HepG2 (cell line): ENCODE measurements around the gene PDLIM7. TPM values are rescaled to one million over a fixed set of nuclear protein-coding genes. Genes with fewer than 3 reads are reported as not detected.

Source experiments
- CEBPG ChIP-seq: IDR thresholded peaks from 2 replicates; pipeline ENCODE4 v1.6.1; 2016
- GLI4 ChIP-seq: sonication (generic); formaldehyde crosslinking; IDR thresholded peaks from 2 replicates; pipeline ENCODE4 v1.5.1; 2020; ENCODE audit warnings: missing genetic modification reagents, mild to moderate bottlenecking, moderate library complexity, borderline replicate concordance
- HOXA3 ChIP-seq: sonication (generic); formaldehyde crosslinking; IDR thresholded peaks from 2 replicates; pipeline ENCODE4 v1.5.0; 2020; ENCODE audit warnings: missing genetic modification reagents
- SAP130 ChIP-seq: IDR thresholded peaks from 2 replicates; pipeline ENCODE4 v1.6.1; 2016; ENCODE audit warnings: low read depth
- SATB2 ChIP-seq: sonication (generic); formaldehyde crosslinking; IDR thresholded peaks from 2 replicates; pipeline ENCODE4 v1.5.0; 2020; ENCODE audit warnings: missing genetic modification reagents
- SIX4 ChIP-seq: sonication (generic); formaldehyde crosslinking; IDR thresholded peaks from 2 replicates; pipeline ENCODE4 v1.4.0; 2020; ENCODE audit warnings: missing genetic modification reagents
- XBP1 ChIP-seq: sonication (generic); formaldehyde crosslinking; IDR thresholded peaks from 2 replicates; pipeline ENCODE4 v1.5.0; 2020; ENCODE audit warnings: missing genetic modification reagents
- ZBTB37 ChIP-seq: sonication (generic); formaldehyde crosslinking; IDR thresholded peaks from 2 replicates; pipeline ENCODE4 v1.4.0; 2020; ENCODE audit warnings: mild to moderate bottlenecking, missing genetic modification reagents
- ZBTB43 ChIP-seq: sonication (generic); formaldehyde crosslinking; conservative IDR thresholded peaks from 2 replicates; pipeline ENCODE4 v1.4.0; 2020; ENCODE audit warnings: missing genetic modification reagents
- ZNF430 ChIP-seq: sonication (generic); formaldehyde crosslinking; IDR thresholded peaks from 2 replicates; pipeline ENCODE4 v1.9.0; 2021; ENCODE audit warnings: mild to moderate bottlenecking, missing genetic modification reagents
- ZNF431 ChIP-seq: sonication (generic); formaldehyde crosslinking; IDR thresholded peaks from 2 replicates; pipeline ENCODE4 v1.9.0; 2022; ENCODE audit warnings: missing genetic modification reagents, low read depth, mild to moderate bottlenecking, borderline replicate concordance
- ZNF552 ChIP-seq: sonication (generic); formaldehyde crosslinking; IDR thresholded peaks from 2 replicates; pipeline ENCODE4 v1.9.0; 2022; ENCODE audit warnings: missing genetic modification reagents, mild to moderate bottlenecking, borderline replicate concordance
- ZNF607 ChIP-seq: sonication (generic); formaldehyde crosslinking; IDR thresholded peaks from 2 replicates; pipeline ENCODE4 v1.5.1; 2020; ENCODE audit warnings: missing genetic modification reagents, mild to moderate bottlenecking, borderline replicate concordance
- ZNF749 ChIP-seq: sonication (generic); formaldehyde crosslinking; IDR thresholded peaks from 2 replicates; pipeline ENCODE4 v1.8.0; 2022; ENCODE audit warnings: mild to moderate bottlenecking, missing genetic modification reagents, moderate library complexity, borderline replicate concordance
- ZSCAN25 ChIP-seq: sonication (generic); formaldehyde crosslinking; IDR thresholded peaks from 2 replicates; pipeline ENCODE4 v1.8.0; 2022; ENCODE audit warnings: mild to moderate bottlenecking, missing genetic modification reagents
- polyA plus RNA-seq, 8 experiments: library from polyadenylated mRNA; depleted of rRNA in 3 of 8; stranded (reverse) in 7 of 8; unstranded in 1 of 8; fragments of >200 nt; fragmentation: Illumina TruSeq in 4 of 8; extraction: Trizol in 4 of 8; gene quantifications; 2 replicates each; pipeline versions ENCODE4 v1.2.1 to v1.2.3, GENCODE V29; 2011 to 2016; ENCODE audit warnings: low read depth in 4 of 8, missing spikeins in 1 of 8, mixed read lengths in 1 of 8; ENCODE audit not compliant: insufficient read depth in 1 of 8
- total RNA-seq, 5 experiments: library from RNA; depleted of rRNA; stranded (reverse); fragments of >200 nt; fragmentation: Illumina TruSeq; extraction: Trizol; gene quantifications; 2 replicates each; pipeline ENCODE4 v1.2.3, GENCODE V29; 2016; ENCODE audit warnings: low read depth in 1 of 5
- TF ChIP-seq, protein P1 (sequence below): sonication (generic); formaldehyde crosslinking; IDR thresholded peaks from 2 replicates; pipeline ENCODE4 v1.4.0; 2020; ENCODE audit warnings: missing genetic modification reagents
- TF ChIP-seq, protein P2 (sequence below): sonication (generic); formaldehyde crosslinking; IDR thresholded peaks from 2 replicates; pipeline ENCODE4 v1.4.0; 2020; ENCODE audit warnings: mild to moderate bottlenecking, missing genetic modification reagents

Gene PDLIM7
- total and polyA plus RNA-seq, 2 of the 13 experiments (the other 11 are each of a cell fraction or from before 2014, with no cell fraction given): 21.1 to 31.3 TPM

DNA sequence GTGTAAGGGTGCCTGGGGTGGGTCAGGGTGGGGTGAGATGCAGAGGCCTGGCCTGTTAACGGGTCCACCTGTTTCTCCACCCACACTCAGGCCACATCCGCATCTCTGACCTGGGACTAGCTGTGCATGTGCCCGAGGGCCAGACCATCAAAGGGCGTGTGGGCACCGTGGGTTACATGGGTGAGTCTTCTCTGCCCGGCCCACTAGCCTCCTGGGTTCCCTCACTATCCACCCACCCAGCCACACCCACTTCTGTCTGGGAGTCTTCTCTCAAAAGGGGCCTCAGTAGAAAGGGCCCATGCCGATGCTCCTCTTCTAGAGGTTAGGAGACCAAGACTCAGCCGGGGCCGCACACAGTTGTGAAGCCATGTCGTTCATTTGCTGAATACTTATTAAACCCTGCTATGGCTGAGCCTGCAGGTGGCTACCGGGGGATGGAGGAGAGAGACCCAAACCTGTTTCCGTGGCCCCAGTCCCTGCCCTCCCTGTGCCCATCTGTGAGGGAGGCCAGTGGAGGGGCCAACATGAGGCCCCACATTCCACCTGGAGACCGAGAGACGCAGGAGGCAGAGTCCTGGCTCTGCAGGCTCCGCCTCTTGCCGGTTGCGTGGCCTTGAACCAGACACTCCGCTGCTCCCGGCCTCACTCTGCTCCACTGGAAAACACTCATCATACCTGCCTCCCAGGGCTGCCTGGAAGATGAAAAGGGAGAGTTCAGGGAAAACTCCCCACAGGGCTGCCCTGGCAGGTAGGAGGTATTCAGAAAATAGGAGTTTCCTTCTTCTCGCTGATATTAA lies 62.3 kb downstream of the PDLIM7 start (continued):
- TF ChIP-seq, protein P1, sequence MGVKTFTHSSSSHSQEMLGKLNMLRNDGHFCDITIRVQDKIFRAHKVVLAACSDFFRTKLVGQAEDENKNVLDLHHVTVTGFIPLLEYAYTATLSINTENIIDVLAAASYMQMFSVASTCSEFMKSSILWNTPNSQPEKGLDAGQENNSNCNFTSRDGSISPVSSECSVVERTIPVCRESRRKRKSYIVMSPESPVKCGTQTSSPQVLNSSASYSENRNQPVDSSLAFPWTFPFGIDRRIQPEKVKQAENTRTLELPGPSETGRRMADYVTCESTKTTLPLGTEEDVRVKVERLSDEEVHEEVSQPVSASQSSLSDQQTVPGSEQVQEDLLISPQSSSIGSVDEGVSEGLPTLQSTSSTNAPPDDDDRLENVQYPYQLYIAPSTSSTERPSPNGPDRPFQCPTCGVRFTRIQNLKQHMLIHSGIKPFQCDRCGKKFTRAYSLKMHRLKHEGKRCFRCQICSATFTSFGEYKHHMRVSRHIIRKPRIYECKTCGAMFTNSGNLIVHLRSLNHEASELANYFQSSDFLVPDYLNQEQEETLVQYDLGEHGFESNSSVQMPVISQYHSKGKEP (CRISPR knock-in tag): no peak
- peak; percentile 58 for TF ChIP-seq SAP130
- TF ChIP-seq GLI4 (CRISPR knock-in tag): no peak
- TF ChIP-seq ZNF430: no peak
- no peak for TF ChIP-seq ZNF431 (CRISPR knock-in tag)
- TF ChIP-seq XBP1 (CRISPR knock-in tag): no peak
- no peak for TF ChIP-seq ZNF607 (CRISPR knock-in tag)
- no peak for TF ChIP-seq ZBTB37 (CRISPR knock-in tag)
- no peak for TF ChIP-seq SATB2 (CRISPR knock-in tag)
- no peak for TF ChIP-seq ZNF749 (CRISPR knock-in tag)
- no peak for TF ChIP-seq SIX4 (CRISPR knock-in tag)
- 0 out of 2 replicates have a peak, but pooled peaks have one; percentile 13 for TF ChIP-seq CEBPG (CRISPR knock-in tag)
- TF ChIP-seq, protein P2, sequence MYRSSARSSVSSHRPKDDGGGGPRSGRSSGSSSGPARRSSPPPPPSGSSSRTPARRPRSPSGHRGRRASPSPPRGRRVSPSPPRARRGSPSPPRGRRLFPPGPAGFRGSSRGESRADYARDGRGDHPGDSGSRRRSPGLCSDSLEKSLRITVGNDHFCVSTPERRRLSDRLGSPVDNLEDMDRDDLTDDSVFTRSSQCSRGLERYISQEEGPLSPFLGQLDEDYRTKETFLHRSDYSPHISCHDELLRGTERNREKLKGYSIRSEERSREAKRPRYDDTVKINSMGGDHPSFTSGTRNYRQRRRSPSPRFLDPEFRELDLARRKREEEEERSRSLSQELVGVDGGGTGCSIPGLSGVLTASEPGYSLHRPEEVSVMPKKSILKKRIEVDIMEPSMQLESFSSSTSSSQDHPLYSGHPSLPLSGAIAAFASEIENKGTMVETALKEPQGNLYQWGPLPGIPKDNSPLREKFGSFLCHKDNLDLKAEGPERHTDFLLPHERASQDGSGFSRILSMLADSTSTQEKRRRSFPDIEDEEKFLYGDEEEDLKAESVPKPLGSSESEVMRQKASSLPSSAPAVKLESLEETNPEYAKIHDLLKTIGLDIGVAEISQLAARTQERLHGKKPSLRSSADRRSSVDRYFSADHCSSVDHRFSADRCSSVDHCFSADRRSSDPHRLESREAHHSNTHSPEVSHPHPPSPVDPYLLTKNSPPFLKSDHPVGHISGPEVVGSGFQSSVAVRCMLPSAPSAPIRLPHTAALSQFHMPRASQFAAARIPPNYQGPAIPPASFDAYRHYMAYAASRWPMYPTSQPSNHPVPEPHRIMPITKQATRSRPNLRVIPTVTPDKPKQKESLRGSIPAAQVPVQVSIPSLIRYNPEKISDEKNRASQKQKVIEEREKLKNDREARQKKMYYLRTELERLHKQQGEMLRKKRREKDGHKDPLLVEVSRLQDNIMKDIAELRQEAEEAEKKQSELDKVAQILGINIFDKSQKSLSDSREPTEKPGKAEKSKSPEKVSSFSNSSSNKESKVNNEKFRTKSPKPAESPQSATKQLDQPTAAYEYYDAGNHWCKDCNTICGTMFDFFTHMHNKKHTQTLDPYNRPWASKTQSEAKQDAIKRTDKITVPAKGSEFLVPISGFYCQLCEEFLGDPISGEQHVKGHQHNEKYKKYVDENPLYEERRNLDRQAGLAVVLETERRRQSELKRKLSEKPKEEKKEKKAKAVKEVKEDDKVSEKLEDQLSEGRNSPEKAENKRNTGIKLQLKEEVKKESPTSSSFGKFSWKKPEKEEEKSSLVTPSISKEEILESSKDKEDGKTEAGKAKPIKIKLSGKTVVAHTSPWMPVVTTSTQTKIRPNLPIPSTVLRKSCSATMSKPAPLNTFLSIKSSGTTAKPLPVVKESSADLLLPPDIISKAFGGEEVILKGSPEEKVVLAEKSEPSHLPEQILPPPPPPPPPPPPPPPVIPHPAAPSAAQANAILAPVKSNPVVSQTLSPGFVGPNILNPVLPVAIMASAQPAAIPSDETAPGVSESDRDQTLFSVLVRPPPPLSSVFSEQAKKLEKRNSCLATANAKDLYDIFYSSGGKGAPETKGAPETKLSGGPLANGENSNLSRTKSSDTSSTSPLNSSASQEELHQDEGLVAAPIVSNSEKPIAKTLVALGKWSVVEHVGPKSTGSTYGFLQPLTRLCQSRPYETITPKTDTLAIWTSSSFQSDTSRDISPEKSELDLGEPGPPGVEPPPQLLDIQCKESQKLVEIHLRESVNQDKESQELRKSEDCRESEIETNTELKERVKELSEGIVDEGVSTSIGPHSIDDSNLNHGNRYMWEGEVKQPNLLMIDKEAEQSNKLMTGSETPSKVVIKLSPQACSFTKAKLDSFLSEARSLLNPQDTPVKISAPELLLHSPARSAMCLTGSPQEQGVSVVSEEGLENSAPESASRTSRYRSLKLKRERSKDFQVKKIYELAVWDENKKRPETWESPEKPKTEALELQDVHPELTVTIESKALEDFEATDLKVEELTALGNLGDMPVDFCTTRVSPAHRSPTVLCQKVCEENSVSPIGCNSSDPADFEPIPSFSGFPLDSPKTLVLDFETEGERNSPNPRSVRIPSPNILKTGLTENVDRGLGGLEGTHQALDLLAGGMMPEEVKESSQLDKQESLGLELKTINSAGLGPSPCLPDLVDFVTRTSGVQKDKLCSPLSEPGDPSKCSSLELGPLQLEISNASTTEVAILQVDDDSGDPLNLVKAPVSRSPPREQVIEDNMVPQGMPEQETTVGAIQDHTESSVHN: 0 out of 2 replicates have a peak, but pooled peaks have one; percentile 45
- TF ChIP-seq HOXA3 (CRISPR knock-in tag): peak; percentile 46; the same call in 1 of the 2 replicates
- TF ChIP-seq ZSCAN25: no peak
- no peak for TF ChIP-seq ZNF552
- TF ChIP-seq ZBTB43: no peak
